Naive B cell (primary cell): ENCODE results near the gene KCND2. TPM values are rescaled to one million over a fixed set of nuclear protein-coding genes. Genes with fewer than 3 reads are reported as not detected.

ENCODE experiments used
- ATAC-seq, 2 donors: fragments of 150-1000 bp; cut with Tn5 transposase; 2 replicates each; pipeline ENCODE4 v1.10.0; 2021; ENCODE audit warnings: low read depth in 2 of 2, mild to moderate bottlenecking in 2 of 2, moderate library complexity in 2 of 2
- DNase-seq: peaks from one replicate; pipeline ENCODE4 v3.0.0; 2022
- H3K27ac Mint-ChIP-seq, 6 donors: one replicate each; pipeline ENCODE4 v1.8.0; 2020 to 2022; ENCODE audit warnings: mild to moderate bottlenecking in 6 of 6, mixed read lengths in 6 of 6, moderate library complexity in 5 of 6, inconsistent platforms in 2 of 6
- H3K27me3 Mint-ChIP-seq, 3 donors: one replicate each; pipeline ENCODE4 v1.8.0; 2021 to 2022; ENCODE audit warnings: mixed read lengths in 3 of 3, mild to moderate bottlenecking in 1 of 3
- H3K36me3 Mint-ChIP-seq, 2 donors: one replicate each; pipeline ENCODE4 v1.8.0; 2020 to 2022; ENCODE audit warnings: mixed read lengths in 2 of 2, inconsistent platforms in 1 of 2, mild to moderate bottlenecking in 1 of 2
- H3K4me1 Mint-ChIP-seq, 3 donors: one replicate each; pipeline ENCODE4 v1.8.0; 2020 to 2022; ENCODE audit warnings: mixed read lengths in 3 of 3, inconsistent platforms in 1 of 3, mild to moderate bottlenecking in 1 of 3, moderate library complexity in 1 of 3
- H3K4me3 Mint-ChIP-seq, 8 donors: one replicate each; pipeline ENCODE4 v1.8.0; 2020 to 2022; ENCODE audit warnings: mild to moderate bottlenecking in 8 of 8, mixed read lengths in 8 of 8, moderate library complexity in 8 of 8, inconsistent platforms in 2 of 8
- H3K9me3 Mint-ChIP-seq, 7 donors: one replicate each; pipeline ENCODE4 v1.8.0; 2020 to 2022; ENCODE audit warnings: mixed read lengths in 7 of 7, mild to moderate bottlenecking in 5 of 7, inconsistent platforms in 2 of 7, moderate library complexity in 1 of 7
- polyA plus RNA-seq, 6 donors: library from polyadenylated mRNA; unstranded; fragments of 300-500 nt; fragmentation: Illumina TruSeq; gene quantifications; one replicate each; pipeline ENCODE4 v1.2.3, GENCODE V29; 2021; ENCODE audit warnings: low read depth in 6 of 6

The KCND2 gene
- polyA plus RNA-seq, 6 donors from 2014 or later, result not detected

- ATAC-seq (no peak), DNase-seq (no peak)
- Mint-ChIP-seq H3K4me3 (no peak overlapping the region), H3K27me3 (no peaks in the 10 kb centered on the region), H3K27ac (no peak overlapping the region), H3K36me3 (no peaks in the 10 kb centered on the region), H3K4me1 (no peaks in the 10 kb centered on the region), H3K9me3 (no peaks in the 10 kb centered on the region)
Measured at GRCh38 chr7:120404042-120404441, 131.1 kb downstream of the KCND2 start.

- H3K9me3 Mint-ChIP-seq, result no peaks in the 10 kb centered on the region
- no peaks in the 10 kb centered on the region for H3K36me3 Mint-ChIP-seq
- ATAC-seq, result no peak
- H3K27ac Mint-ChIP-seq, result no peak overlapping the region
- no peaks in the 10 kb centered on the region for H3K4me1 Mint-ChIP-seq
- no peak for DNase-seq
- H3K27me3 Mint-ChIP-seq, result no peaks in the 10 kb centered on the region
- H3K4me3 Mint-ChIP-seq, result no peak overlapping the region
Measured at GRCh38 chr7:120405652-120406051, 132.7 kb downstream of the KCND2 start.

- Mint-ChIP-seq H3K27ac (no peak overlapping the region), H3K27me3 (no peaks in the 10 kb centered on the region), H3K36me3 (no peaks in the 10 kb centered on the region), H3K4me3 (no peak overlapping the region), H3K9me3 (no peaks in the 10 kb centered on the region), H3K4me1 (no peaks in the 10 kb centered on the region)
- no peak for ATAC-seq
- DNase-seq, result no peak
Measured at GRCh38 chr7:120407010-120407409, 134.0 kb downstream of the KCND2 start.

GRCh38 chr7:120412139-120413050 is 139.4 kb downstream of the KCND2 start:
- H3K4me3 Mint-ChIP-seq, result no peak overlapping the region
- DNase-seq, result no peak
- H3K27ac Mint-ChIP-seq, result no peak overlapping the region
- no peaks in the 10 kb centered on the region for H3K27me3 Mint-ChIP-seq
- ATAC-seq, result no peak
- no peaks in the 10 kb centered on the region for H3K9me3 Mint-ChIP-seq
- H3K36me3 Mint-ChIP-seq, result no peaks in the 10 kb centered on the region
- H3K4me1 Mint-ChIP-seq, result no peaks in the 10 kb centered on the region

- Mint-ChIP-seq H3K27ac (no peak overlapping the region), H3K9me3 (no peaks in the 10 kb centered on the region), H3K4me1 (no peaks in the 10 kb centered on the region), H3K4me3 (no peak overlapping the region), H3K27me3 (no peaks in the 10 kb centered on the region), H3K36me3 (no peaks in the 10 kb centered on the region)
- ATAC-seq (no peak), DNase-seq (no peak)
Measured at GRCh38 chr7:120413164-120413563, 140.2 kb downstream of the KCND2 start.

GRCh38 chr7:120417244-120417979 is 144.4 kb downstream of the KCND2 start:
- Mint-ChIP-seq H3K4me3 (no peak overlapping the region), H3K27me3 (no peaks in the 10 kb centered on the region), H3K36me3 (no peaks in the 10 kb centered on the region), H3K9me3 (no peaks in the 10 kb centered on the region), H3K4me1 (no peaks in the 10 kb centered on the region), H3K27ac (no peak overlapping the region)
- ATAC-seq (no peak), DNase-seq (no peak)

- Mint-ChIP-seq H3K36me3 (no peaks in the 10 kb centered on the region), H3K4me1 (no peaks in the 10 kb centered on the region), H3K27me3 (no peaks in the 10 kb centered on the region), H3K9me3 (no peaks in the 10 kb centered on the region), H3K27ac (no peak overlapping the region), H3K4me3 (no peak overlapping the region)
- DNase-seq (no peak), ATAC-seq (no peak)
Measured at GRCh38 chr7:120421151-120421651, 148.2 kb downstream of the KCND2 start.

- Mint-ChIP-seq H3K4me3 (no peak overlapping the region), H3K36me3 (no peaks in the 10 kb centered on the region), H3K4me1 (no peaks in the 10 kb centered on the region), H3K9me3 (peaks cover 0 to 4% (median 2%) of the 10 kb centered on the region in 7 donors), H3K27ac (no peak overlapping the region), H3K27me3 (no peaks in the 10 kb centered on the region)
- no peak for DNase-seq
- no peak for ATAC-seq
Measured at GRCh38 chr7:120431016-120431415, 158.0 kb downstream of the KCND2 start.

- Mint-ChIP-seq H3K27me3 (no peaks in the 10 kb centered on the region), H3K36me3 (no peaks in the 10 kb centered on the region), H3K9me3 (peaks cover 0 to 8% (median 0%) of the 10 kb centered on the region in 7 donors), H3K4me3 (no peak overlapping the region), H3K4me1 (no peaks in the 10 kb centered on the region), H3K27ac (no peak overlapping the region)
- DNase-seq (no peak), ATAC-seq (no peak)
Measured at GRCh38 chr7:120436487-120437060, 163.6 kb downstream of the KCND2 start.

GRCh38 chr7:120441850-120442249 is 168.9 kb downstream of the KCND2 start:
- Mint-ChIP-seq H3K27ac (no peak overlapping the region), H3K4me1 (no peaks in the 10 kb centered on the region), H3K27me3 (no peaks in the 10 kb centered on the region), H3K36me3 (no peaks in the 10 kb centered on the region), H3K9me3 (peaks cover 0 to 7% (median 0%) of the 10 kb centered on the region in 7 donors), H3K4me3 (no peak overlapping the region)
- ATAC-seq, result no peak
- DNase-seq, result no peak

GRCh38 chr7:120442838-120443237 is 169.9 kb downstream of the KCND2 start:
- H3K36me3 Mint-ChIP-seq, result no peaks in the 10 kb centered on the region
- no peak for ATAC-seq
- H3K27me3 Mint-ChIP-seq, result no peaks in the 10 kb centered on the region
- peaks cover 0 to 7% (median 0%) of the 10 kb centered on the region in 7 donors for H3K9me3 Mint-ChIP-seq
- no peak overlapping the region for H3K4me3 Mint-ChIP-seq
- no peak for DNase-seq
- H3K27ac Mint-ChIP-seq, result no peak overlapping the region
- no peaks in the 10 kb centered on the region for H3K4me1 Mint-ChIP-seq

- DNase-seq (no peak), ATAC-seq (no peak)
- Mint-ChIP-seq H3K4me3 (no peak overlapping the region), H3K9me3 (peaks cover 0 to 5% (median 2%) of the 10 kb centered on the region in 7 donors), H3K27me3 (no peaks in the 10 kb centered on the region), H3K36me3 (no peaks in the 10 kb centered on the region), H3K27ac (no peak overlapping the region), H3K4me1 (no peaks in the 10 kb centered on the region)
Measured at GRCh38 chr7:120444650-120445049, 171.7 kb downstream of the KCND2 start.

GRCh38 chr7:120445276-120445675 is 172.3 kb downstream of the KCND2 start:
- Mint-ChIP-seq H3K9me3 (peaks cover 0 to 4% (median 2%) of the 10 kb centered on the region in 7 donors), H3K27me3 (no peaks in the 10 kb centered on the region), H3K27ac (no peak overlapping the region), H3K4me1 (no peaks in the 10 kb centered on the region), H3K4me3 (no peak overlapping the region), H3K36me3 (no peaks in the 10 kb centered on the region)
- DNase-seq, result no peak
- no peak for ATAC-seq
